Measurements from ENCODE around the gene TCAP.
"Not testable (repeated sequence)": the region's sequence is repeated elsewhere in the genome, so short reads cannot be mapped to it uniquely, and the experiment has no call there.

Gene TCAP

DNA sequence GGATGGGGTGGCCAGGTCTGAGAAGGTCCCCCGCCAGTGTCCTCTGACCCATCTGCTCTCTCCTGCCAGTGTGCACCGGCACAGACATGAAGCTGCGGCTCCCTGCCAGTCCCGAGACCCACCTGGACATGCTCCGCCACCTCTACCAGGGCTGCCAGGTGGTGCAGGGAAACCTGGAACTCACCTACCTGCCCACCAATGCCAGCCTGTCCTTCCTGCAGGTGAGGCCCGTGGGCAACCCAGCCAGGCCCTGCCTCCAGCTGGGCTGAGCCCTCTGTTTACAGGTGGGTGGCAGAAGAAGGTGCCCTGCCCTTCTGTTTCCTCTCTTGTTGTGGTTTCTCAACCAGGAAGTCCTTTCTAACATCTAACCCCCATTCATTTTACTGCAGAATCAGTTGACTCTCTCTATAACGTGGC, 41.8 kb downstream of the TCAP start:
- peak; percentile 29 for DNase-seq

DNA sequence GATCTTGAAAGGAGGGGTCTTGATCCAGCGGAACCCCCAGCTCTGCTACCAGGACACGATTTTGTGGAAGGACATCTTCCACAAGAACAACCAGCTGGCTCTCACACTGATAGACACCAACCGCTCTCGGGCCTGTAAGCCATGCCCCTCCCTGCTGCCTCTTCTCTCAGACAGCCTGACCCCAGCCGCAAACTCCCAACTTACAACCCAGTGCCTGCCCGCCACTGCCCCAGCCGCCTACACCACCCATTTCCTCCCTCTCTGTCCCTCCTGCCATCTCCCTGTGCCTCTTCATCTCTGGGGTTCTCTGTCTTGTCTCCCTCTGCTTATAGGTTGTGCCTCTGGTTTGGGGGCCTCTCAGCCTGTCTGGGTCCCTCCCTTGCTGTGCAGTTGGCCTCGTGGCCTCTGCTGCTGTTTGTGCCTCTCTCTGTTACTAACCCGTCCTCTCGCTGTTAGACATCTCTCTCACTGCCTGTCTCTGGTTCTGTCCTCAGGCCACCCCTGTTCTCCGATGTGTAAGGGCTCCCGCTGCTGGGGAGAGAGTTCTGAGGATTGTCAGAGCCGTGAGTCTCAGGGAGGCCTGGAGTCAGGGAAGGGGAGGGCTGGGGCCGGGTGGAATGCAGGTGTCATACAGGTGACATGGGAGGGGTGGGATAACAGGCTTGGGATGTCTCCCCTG, 44.3 kb downstream of the TCAP start:
- no peak for DNase-seq

- no peak for DNase-seq
Measured at GRCh38 chr17:39709998-39710964, 45.1 kb downstream of the TCAP start.

- DNase-seq, result not testable (repeated sequence)
Measured at GRCh38 chr17:39711071-39711470, 45.9 kb downstream of the TCAP start.

DNA sequence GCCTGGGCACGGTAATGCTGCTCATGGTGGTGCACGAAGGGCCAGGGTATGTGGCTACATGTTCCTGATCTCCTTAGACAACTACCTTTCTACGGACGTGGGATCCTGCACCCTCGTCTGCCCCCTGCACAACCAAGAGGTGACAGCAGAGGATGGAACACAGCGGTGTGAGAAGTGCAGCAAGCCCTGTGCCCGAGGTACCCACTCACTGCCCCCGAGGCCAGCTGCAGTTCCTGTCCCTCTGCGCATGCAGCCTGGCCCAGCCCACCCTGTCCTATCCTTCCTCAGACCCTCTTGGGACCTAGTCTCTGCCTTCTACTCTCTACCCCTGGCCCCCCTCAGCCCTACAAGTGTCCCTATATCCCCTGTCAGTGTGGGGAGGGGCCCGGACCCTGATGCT, 46.7 kb downstream of the TCAP start:
- no peak for DNase-seq

DNA sequence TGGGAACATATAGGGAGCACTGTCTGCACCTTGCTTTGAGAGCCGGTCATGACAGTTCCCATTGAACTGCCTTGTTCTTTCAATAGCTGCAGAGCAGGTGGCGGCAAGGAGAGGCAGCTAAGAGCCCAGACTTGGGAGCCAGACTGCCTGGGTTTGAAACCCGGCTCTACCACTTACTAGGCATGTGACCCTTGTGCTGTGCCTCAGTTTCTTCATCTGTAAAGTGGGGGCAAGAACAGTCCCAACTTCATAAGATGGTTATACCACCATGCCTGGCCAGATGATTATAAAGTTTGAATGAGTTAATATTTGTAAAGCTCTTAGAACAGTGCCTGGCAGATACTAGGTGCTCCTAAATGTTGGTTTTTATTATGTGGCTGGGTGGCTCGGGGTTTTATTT, 49.1 kb downstream of the TCAP start:
- DNase-seq, result no peak

DNA sequence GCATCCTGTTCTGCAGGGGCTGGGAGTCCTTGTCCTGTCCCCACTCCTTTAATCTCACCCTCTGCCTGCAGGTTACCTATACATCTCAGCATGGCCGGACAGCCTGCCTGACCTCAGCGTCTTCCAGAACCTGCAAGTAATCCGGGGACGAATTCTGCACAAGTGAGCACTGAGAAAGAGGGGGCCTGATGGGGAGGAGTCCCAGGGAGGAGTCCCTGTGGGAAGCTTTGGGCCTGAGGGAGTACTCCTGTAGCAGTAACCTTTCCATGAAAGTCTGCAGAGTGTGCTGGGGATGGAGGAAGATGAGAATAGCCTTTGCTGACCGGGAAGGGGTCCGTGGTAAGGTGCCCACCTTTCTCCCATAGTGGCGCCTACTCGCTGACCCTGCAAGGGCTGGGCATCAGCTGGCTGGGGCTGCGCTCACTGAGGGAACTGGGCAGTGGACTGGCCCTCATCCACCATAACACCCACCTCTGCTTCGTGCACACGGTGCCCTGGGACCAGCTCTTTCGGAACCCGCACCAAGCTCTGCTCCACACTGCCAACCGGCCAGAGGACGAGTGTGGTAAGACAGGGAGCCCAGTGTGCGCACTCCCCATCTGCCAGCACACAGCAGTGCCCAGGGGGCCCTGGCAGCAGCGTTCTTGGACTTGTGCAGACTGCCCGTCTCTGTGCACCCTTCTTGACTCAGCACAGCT, 50.4 kb downstream of the TCAP start:
- DNase-seq, result no peak

Measured in central memory CD4-positive, alpha-beta T cell (primary cell).